Type B pancreatic cell (in vitro differentiated cells): ENCODE results near the gene ZNF462. TPM values are rescaled to one million over a fixed set of nuclear protein-coding genes. Genes with fewer than 3 reads are reported as not detected.
"Not testable (repeated sequence)": the region's sequence is repeated elsewhere in the genome, so short reads cannot be mapped to it uniquely, and the experiment has no call there.

ENCODE experiments used
- DNase-seq: peaks from one replicate; pipeline ENCODE4 v3.0.0; 2021; ENCODE audit warnings: mixed read lengths; ENCODE audit not compliant: unreplicated experiment; ENCODE audit errors: extremely low spot score
- H3K27ac Mint-ChIP-seq: 2 replicates; pipeline ENCODE4 v1.8.0; 2021; ENCODE audit warnings: mild to moderate bottlenecking, mixed read lengths
- H3K27me3 Mint-ChIP-seq: 2 replicates; pipeline ENCODE4 v1.8.0; 2021; ENCODE audit warnings: mixed read lengths
- H3K36me3 Mint-ChIP-seq: 2 replicates; pipeline ENCODE4 v1.8.0; 2021; ENCODE audit warnings: mixed read lengths
- H3K4me1 Mint-ChIP-seq: one replicate; pipeline ENCODE4 v1.8.0; 2021; ENCODE audit warnings: mixed read lengths; ENCODE audit not compliant: unreplicated experiment
- H3K4me3 Mint-ChIP-seq: 2 replicates; pipeline ENCODE4 v1.8.0; 2021; ENCODE audit warnings: mild to moderate bottlenecking, mixed read lengths
- H3K9me3 Mint-ChIP-seq: 2 replicates; pipeline ENCODE4 v1.8.0; 2021; ENCODE audit warnings: mixed read lengths
- total RNA-seq: library from RNA; stranded (reverse); gene quantifications from 2 replicates; pipeline ENCODE4 v1.2.1, GENCODE V29; 2021; ENCODE audit warnings: low replicate concordance
- TF ChIP-seq, protein P1 (sequence below): fragments of 200-600 bp; sonication (generic); conservative IDR thresholded peaks from 2 replicates; pipeline ENCODE4 v1.5.0; 2021; ENCODE audit warnings: antibody characterized with exemption, mild to moderate bottlenecking

ZNF462 gene
- total RNA-seq, 1 donor from 2014 or later, result 124 TPM

DNA sequence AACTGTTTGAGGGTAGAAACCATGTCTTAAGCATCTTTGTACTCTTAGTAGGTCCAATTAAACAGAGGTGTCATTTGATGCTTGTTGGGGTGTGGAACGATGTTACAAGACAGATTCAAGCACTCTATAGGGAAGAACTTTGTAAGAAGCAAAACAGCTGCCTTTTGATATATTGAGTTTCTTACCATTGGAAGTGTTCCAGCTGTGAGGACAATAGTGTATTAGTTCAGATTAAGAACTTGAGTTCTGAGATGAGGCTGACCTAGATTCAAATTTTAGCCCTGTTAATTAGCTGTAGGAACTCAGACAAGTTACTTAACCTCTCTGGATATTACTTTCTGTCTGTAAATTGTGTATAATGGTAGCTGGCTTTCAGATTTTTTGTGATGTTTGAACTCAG is 19.6 kb upstream of the ZNF462 start:
- no peaks in the 10 kb centered on the region for H3K36me3 Mint-ChIP-seq
- TF ChIP-seq, protein P1, sequence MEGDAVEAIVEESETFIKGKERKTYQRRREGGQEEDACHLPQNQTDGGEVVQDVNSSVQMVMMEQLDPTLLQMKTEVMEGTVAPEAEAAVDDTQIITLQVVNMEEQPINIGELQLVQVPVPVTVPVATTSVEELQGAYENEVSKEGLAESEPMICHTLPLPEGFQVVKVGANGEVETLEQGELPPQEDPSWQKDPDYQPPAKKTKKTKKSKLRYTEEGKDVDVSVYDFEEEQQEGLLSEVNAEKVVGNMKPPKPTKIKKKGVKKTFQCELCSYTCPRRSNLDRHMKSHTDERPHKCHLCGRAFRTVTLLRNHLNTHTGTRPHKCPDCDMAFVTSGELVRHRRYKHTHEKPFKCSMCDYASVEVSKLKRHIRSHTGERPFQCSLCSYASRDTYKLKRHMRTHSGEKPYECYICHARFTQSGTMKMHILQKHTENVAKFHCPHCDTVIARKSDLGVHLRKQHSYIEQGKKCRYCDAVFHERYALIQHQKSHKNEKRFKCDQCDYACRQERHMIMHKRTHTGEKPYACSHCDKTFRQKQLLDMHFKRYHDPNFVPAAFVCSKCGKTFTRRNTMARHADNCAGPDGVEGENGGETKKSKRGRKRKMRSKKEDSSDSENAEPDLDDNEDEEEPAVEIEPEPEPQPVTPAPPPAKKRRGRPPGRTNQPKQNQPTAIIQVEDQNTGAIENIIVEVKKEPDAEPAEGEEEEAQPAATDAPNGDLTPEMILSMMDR, result no peak

DNA sequence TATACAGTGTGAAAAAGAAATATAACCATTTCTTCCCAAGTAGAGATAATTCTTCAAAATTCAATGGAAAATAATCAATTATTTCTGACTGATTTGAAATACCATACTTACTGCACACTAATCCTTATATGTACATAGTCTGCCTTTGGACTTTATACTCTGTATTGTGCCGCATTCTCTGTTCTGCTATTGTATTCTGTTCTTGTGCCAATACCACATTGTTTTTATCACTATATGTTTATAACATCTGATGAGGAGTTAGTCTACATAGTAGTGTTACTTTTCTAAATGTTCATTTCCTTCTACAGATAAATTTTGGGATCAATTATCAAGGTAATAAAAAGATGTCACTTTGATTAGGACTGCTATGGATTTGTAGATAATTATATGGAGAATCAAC is 16.7 kb upstream of the ZNF462 start:
- H3K9me3 Mint-ChIP-seq, result no peaks in the 10 kb centered on the region
- TF ChIP-seq, protein P1, result no peak
- H3K4me1 Mint-ChIP-seq, result no peaks in the 10 kb centered on the region
- H3K27ac Mint-ChIP-seq, result no peak overlapping the region
- H3K27me3 Mint-ChIP-seq, result no peaks in the 10 kb centered on the region
- no peak overlapping the region for H3K4me3 Mint-ChIP-seq
- no peak for DNase-seq
- H3K36me3 Mint-ChIP-seq, result no peaks in the 10 kb centered on the region

More for the DNA sequence above, 19.6 kb upstream of the ZNF462 start:
- Mint-ChIP-seq H3K27me3 (no peaks in the 10 kb centered on the region), H3K27ac (no peak overlapping the region), H3K4me3 (no peak overlapping the region), H3K9me3 (no peaks in the 10 kb centered on the region), H3K4me1 (no peaks in the 10 kb centered on the region)
- DNase-seq, result no peak

DNA sequence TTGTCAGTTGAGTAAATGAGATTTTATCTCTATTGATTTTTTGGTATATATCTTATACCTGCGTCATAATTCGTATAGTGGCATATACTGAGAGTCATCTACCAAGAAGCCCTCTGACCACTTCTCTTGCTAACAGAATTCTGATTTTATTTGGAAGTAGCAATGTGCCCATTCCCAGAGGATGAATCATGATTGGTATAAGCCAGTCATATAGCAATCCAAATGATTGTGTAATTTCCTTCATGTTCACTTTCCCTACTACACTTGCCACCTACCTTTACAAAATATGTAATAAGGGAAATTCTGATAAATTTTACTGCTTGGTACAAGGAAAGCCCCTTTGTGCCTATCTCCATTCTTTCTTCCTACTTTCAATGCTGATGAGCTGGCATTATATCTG is 16.1 kb upstream of the ZNF462 start:
- H3K27ac Mint-ChIP-seq, result no peak overlapping the region
- no peaks in the 10 kb centered on the region for H3K4me1 Mint-ChIP-seq
- TF ChIP-seq, protein P1, result no peak
- H3K36me3 Mint-ChIP-seq, result no peaks in the 10 kb centered on the region
- no peaks in the 10 kb centered on the region for H3K27me3 Mint-ChIP-seq
- no peak overlapping the region for H3K4me3 Mint-ChIP-seq
- DNase-seq, result no peak
- H3K9me3 Mint-ChIP-seq, result no peaks in the 10 kb centered on the region

DNA sequence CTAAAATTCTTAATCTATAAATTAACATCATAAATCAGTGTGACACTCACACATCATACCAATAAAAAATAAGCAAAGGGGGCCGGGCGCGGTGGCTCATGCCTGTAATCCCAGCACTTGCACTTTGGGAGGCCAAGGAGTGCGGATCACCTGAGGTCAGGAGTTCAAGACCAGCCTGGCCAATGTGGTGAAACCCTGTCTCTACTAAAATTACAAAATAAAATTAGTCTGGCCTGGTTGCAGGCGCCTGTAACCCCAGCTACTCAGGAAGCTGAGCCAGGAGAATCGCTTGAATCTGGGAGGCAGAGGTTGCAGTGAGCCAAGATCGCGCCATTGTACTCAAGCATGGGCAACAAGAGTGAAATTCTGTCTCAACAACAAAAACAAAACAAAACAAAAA is 11.3 kb upstream of the ZNF462 start:
- not testable (repeated sequence) for H3K36me3 Mint-ChIP-seq, H3K4me3 Mint-ChIP-seq, H3K9me3 Mint-ChIP-seq, DNase-seq, H3K4me1 Mint-ChIP-seq, H3K27ac Mint-ChIP-seq, H3K27me3 Mint-ChIP-seq

DNA sequence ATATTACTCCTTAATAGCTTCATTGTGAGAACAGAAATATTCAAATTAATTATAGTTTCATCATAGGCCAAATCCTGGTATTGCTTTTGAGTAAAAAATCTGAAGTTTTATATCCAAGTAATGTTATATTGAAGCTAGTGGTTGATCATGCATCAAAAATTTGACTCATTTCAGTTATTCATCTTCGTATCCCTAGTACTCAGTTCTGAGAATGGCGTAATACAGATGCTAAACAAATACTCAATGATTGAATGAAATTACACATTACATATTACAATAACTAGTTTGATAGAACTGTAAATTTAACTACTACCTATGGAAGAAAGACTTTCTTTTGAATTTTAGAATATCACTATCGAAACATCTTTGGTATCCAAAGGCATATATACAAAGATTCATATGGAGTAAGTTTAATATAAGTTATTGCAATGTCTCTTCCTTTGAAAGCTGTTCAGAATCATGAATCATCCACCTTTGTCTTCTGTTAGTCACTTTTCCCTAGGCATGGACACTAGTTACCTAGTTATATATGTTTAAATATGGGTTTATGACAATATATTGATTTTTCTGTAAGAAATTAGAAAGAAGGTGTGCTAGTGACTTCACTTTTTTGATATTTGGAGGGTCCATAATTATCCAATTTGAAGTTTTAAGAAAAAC is 5.0 kb upstream of the ZNF462 start:
- no peak overlapping the region for H3K27ac Mint-ChIP-seq
- peaks cover 20% of the 10 kb centered on the region for H3K27me3 Mint-ChIP-seq
- peak overlapping the region; percentile 68 for H3K4me3 Mint-ChIP-seq
- peaks cover 3% of the 10 kb centered on the region for H3K36me3 Mint-ChIP-seq
- TF ChIP-seq, protein P1, result no peak
- peaks cover 4% of the 10 kb centered on the region for H3K4me1 Mint-ChIP-seq
- no peaks in the 10 kb centered on the region for H3K9me3 Mint-ChIP-seq
- no peak for DNase-seq

DNA sequence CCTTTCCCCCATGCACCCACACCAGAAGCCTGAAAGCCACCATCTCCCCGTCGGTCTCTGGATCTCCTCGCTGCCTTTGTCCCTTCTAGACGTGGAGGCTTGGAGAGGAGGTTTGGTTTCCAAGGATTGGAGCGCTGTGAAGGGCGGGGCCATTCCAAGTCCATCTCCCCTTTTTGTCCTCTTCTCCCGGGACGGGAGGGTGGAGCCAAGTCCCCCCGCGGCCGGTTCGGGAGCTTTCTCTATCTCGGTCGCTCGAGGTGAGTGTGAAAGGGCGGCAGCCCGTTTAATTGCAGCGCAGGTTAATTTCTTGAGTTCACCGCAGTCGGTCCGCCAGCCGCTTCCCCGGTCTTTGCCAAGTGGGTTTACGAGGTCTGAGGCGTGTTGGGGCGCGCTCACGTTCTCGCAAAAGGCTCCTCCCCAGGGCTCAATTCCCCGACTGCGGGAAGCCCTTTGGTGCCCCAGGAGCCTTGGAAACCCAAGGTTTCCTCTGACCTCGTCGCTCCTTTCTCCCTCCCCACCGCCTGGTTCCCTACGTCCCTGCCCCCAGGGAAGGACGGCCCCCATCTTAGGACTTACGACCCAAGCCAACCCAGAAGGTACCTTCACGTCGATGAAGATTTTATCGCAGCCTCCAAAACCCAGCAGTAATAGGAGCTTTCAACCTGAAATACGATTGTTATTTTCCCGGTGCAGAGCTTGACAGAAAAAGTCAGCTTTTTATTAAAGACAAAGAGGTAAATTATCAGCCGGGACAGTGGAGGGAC is 2.8 kb upstream of the ZNF462 start:
- Mint-ChIP-seq H3K9me3 (no peaks in the 10 kb centered on the region), H3K36me3 (peaks cover 3% of the 10 kb centered on the region), H3K4me3 (peak overlapping the region; percentile 95), H3K27me3 (peaks cover 20% of the 10 kb centered on the region), H3K4me1 (peaks cover 4% of the 10 kb centered on the region), H3K27ac (peak overlapping the region; percentile 91)
- TF ChIP-seq, protein P1, result no peak
- DNase-seq, result peak; percentile 74
